CD4-positive, alpha-beta T cell treated with Interleukin-4 for 1 hour (primary cell): ENCODE measurements around the gene SMPDL3B.
A peak's percentile ranks its signal among the peaks of the same experiment; 100 is the strongest.

Experiments
- DNase-seq, 2 donors: peaks; one replicate each; pipeline ENCODE4 v3.0.0-alpha.2; 2020 to 2022

Gene SMPDL3B

GRCh38 chr1:27941671-27942540, 7.1 kb downstream of the SMPDL3B start:
- DNase-seq, result no peak

DNA sequence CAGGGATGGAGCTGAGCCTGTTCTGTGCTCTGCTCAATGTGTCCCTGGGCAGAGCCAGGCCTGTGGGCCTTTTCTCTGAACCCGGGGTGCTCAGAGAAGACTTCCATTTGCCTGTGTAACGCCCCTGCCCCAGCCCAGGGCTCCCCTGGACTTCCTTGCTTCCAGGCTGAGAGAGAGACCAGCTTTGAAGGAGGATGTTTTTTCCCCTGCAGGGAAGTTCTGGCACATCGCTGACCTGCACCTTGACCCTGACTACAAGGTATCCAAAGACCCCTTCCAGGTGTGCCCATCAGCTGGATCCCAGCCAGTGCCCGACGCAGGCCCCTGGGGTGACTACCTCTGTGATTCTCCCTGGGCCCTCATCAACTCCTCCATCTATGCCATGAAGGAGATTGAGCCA, 10.2 kb downstream of the SMPDL3B start:
- DNase-seq, result no peak

DNA sequence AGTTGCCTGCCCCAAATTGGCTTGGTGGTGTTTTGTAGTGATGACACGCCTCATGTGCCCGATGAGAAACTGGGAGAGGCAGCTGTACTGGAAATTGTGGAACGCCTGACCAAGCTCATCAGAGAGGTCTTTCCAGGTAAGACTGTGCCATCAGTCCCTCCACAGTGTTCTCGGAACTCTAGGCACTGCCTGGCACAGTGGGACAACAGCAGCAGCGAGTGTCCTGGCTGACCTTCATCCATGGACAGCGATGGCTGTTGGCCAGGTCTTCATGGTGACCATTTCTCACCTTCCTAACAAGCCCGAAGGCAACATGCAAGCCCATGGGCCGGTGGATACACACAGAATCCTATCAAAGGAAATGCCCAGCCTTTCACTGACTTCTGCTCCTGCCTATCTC, 14.2 kb downstream of the SMPDL3B start:
- DNase-seq, result no peak

DNA sequence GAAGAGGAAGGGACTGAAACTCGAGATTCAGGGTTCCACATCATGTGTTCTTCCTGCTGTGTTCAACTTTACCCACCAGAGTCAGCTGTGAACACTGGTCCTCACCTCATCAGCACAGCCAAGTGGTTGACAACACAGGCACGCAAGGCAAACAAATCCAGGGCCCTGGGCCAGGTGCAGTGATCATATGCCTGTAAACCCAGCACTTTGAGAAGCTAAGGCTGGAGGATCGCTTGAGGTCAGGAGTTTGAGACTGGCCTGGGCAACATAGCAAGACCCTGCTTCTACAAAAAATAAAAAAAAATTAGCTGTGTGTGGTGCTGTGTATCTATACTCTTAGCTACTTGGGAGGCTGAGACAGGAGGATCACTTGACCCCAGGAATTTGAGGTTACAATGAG, 16.6 kb downstream of the SMPDL3B start:
- no peak for DNase-seq

- no peak for DNase-seq
These were observed 17.3 kb downstream of the SMPDL3B start for GRCh38 chr1:27952147-27952546.

GRCh38 chr1:27954186-27954585, 19.4 kb downstream of the SMPDL3B start:
- DNase-seq, result no peak

DNA sequence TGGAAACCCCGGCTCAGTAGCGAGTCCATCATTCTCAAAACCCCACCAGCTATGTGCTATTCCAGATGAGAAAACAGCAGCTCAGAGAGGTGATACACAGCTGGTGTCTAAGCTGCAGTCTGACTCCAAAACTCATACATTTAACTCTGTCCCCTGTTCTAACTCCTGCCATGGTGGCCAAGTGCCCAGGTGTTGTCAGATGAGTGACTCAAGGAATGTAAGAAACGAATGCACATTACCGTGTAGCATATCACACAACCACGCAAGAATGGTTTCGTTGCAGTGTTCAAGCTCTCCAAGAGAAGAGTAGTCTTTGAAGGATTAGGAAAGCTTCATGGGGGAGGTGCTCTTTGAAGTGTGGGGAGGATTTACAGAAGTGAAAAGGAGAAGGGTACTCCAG, 20.3 kb downstream of the SMPDL3B start:
- DNase-seq, result no peak

- no peak for DNase-seq
These were observed 22.0 kb downstream of the SMPDL3B start for GRCh38 chr1:27956761-27957160.

GRCh38 chr1:27957655-27958054, 22.9 kb downstream of the SMPDL3B start:
- no peak for DNase-seq

- DNase-seq, result no peak
These were observed 23.7 kb downstream of the SMPDL3B start for GRCh38 chr1:27958513-27958912.

DNA sequence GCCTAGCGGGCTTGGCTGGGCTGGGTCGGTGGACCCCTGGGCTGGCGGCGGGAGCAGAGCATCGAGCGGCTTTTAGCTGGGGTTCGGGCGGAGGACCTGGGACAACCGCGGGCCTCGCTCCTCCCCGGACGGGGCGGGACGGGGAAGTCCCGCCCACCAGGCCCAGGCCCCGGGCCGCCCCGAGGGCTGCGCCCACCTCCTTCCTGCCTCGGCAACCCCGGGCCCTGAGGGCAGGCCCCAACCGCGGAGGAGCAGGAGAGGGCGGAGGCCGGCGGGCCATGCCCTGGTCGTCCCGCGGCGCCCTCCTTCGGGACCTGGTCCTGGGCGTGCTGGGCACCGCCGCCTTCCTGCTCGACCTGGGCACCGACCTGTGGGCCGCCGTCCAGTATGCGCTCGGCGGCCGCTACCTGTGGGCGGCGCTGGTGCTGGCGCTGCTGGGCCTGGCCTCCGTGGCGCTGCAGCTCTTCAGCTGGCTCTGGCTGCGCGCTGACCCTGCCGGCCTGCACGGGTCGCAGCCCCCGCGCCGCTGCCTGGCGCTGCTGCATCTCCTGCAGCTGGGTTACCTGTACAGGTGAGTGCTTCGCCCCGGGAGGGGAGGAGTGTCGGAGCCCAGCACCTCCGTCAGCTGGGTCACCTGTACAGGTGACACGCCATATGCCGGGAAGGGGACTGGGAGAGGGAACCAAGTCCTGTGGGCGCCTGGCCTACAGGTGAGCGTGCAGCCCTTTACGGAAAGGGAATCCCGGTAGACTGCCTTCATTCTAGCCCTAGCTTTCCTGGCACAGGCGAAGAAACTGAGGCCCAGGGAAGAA, 25.2 kb downstream of the SMPDL3B start, which contains the start of gene XKR8:
TSS of gene XKR8 (plus strand) at position 182 of the 812 bp plus-strand sequence. CDS start at position 279, 97 bp downstream.
- DNase-seq, result peak; percentile 82 to 85

DNA sequence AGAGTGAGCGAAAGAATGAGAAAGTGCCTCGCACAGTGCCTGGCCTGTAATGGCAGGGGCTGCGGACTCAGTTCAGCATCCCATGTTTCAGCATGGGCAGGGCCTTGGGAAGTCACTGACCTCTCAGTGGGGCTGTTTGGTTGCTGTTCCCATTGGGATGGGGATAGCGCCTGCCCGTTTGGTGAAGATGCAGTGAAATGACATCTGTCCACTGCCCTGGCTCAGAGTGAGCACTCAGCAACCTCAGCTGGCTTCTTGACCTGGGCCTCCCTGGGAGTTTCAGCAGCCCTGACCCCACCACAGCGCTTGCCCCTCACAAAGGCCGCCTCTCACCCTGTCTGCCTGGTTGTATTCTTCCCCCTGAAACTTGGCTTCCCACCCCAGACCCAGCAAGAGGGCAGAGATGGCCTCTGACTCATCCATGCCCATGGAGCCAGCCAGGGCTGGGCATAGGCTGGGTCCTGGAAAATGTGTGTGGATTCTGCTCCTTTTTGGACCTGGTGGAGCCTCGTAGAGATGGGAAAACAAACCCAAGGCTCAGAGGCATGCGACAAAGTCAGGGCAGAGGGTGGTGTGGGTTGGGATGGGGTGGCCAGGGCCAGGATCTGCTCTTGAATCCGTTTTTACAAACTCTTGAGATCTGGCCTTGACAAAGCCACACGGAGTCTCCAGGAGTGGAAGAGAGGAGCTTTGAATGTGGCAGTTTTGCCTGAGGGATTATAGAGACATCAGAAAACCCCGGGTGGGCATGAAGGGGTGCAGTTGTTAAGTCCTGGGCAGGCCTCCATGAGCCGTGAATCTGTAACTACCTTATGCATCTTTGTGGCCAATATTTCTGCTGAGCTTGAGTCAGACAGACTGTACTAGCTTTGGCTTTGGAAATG, 26.2 kb downstream of the SMPDL3B start:
- DNase-seq, result no peak

GRCh38 chr1:27961646-27962221, 26.9 kb downstream of the SMPDL3B start:
- no peak for DNase-seq

DNA sequence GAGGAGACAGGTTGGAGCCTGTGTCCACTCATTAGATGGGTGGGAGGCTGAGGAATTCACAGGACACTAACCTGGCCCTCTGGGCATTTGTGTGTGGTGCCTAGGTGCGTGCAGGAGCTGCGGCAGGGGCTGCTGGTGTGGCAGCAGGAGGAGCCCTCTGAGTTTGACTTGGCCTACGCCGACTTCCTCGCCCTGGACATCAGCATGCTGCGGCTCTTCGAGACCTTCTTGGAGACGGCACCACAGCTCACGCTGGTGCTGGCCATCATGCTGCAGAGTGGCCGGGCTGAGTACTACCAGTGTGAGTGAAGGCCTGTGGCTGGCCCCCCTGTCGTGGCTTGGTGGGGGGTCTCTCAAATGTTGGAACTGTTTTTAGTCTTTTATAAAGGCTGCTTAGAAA, 28.6 kb downstream of the SMPDL3B start:
- no peak for DNase-seq

GRCh38 chr1:27966402-27967105, 31.8 kb downstream of the SMPDL3B start:
- DNase-seq, result no peak

DNA sequence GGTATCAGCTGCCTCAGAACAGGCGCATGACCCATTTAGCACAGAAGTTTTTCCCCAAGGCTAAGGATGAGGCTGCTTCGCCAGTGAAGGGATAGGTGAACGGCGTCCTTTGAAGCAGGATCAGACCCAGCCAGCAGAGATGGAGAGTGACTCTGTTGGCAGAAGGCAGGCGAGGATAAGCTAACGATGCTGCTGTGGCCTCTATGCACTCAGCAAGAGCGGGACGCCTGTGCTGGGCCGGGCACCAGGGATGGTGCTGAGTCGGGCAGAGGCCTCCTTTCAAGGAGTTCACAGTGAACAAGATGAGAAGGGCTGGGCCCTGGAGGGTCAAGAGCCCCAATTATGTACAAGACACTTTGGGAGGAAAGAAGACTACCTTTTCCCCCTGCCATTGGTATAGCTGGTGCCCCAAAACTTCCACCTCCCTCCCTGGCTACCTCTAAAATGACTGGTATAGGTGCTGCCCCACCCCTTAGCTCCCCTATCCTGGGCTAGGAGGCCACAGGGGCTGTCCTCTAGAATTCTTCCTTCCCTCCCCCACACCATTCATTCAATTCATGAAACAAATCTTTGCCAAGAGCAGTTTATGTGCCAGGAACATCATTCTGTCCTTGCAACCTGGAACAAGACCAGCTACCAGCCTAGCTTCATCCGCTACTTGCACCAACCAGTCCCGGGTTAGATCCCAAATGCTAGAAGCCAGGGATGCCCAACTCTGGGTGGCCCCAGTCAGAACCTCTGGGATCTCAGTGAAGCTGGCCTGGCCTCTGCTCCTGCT, 32.5 kb downstream of the SMPDL3B start:
- no peak for DNase-seq

DNA sequence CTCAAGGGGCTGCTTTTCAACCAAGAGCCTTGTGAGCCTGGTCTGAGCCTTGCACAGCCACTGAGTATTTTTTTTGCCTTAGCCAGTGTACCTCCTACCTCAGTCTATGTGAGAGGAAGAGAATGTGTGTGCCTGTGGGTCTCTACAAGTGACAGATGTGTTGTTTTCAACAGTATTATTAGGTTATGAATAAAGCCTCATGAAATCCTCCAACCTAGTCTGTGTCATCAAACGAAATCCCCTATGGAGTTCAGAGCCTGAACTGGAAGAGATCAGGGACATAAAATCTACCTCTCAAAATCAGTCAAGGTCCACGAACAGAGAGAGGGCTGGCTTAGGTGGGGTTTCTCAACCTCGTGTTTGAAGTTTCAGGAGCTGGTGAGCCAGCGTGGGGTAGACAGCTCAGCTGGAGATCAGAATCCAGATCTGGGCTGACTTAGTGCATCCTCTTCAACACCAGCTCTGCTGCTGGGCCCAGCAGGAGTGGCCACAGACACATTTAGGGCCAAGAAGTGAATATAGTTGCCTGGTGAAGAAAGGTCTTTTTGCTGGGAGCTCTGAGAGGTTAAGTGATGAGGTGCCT, 33.2 kb downstream of the SMPDL3B start:
- DNase-seq, result no peak

DNA sequence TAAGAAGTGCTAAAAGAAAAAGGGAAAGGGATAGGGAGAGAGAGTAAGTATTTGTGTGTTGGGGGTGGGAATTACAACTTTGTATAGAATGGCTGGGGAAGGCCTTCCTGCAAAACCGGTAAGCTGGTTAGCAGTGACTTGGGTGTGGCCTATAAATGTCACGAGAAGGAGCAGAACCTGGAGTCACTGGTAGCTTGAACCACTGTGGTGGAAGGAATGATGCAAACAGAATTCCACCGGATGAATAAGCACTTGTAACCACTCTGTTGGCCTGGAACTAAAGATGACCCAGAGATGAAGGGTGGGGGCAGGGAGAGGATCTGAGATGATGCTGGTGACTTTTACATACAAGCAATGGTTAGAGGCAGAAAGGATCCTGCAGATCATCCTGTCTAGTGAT, 33.9 kb downstream of the SMPDL3B start:
- DNase-seq, result no peak

DNA sequence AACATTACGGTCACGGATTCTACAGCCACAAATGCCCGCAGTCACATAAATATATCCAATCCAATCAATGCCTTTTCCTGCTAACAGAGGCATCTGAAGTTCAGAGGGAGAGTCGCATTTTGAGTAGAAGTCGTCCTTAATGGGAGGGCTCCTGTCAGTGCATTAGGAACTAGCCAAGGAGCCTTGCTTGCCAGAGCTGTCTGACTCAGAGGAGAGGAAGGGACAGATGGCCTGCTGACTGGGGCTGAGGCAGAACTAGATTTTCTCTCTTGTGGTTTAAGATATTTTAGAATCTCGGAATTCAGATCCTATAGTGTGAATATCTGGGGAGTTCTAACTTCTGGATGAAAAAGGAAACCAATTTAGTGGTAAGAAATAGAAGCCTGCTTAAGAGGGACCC, 35.6 kb downstream of the SMPDL3B start:
- DNase-seq, result no peak

GRCh38 chr1:27971674-27972073, 36.9 kb downstream of the SMPDL3B start:
- DNase-seq, result no peak

GRCh38 chr1:27972141-27972540, 37.3 kb downstream of the SMPDL3B start:
- DNase-seq, result no peak
